ENCODE data around the gene KRT27.

DNA sequence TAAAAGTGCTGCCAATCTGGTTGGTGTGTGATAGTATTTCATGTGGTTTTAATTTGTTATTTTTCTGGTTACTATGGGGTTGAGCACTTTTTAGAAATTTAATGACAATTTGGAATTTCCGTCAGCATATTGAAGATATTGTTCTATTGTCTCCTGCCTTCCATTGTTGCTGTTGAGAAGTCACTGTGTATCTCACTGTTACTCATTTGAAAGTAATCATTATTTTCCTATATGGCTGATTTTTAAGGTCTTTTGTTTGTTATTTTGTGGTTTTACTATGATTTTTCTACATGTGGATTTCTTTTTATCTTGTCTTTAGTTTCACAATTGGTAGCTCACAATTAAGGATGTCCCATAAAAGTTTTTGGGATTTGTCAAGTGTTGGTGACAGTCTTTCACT, 18.6 kb downstream of the KRT27 start:
- TF ChIP-seq, protein P1, sequence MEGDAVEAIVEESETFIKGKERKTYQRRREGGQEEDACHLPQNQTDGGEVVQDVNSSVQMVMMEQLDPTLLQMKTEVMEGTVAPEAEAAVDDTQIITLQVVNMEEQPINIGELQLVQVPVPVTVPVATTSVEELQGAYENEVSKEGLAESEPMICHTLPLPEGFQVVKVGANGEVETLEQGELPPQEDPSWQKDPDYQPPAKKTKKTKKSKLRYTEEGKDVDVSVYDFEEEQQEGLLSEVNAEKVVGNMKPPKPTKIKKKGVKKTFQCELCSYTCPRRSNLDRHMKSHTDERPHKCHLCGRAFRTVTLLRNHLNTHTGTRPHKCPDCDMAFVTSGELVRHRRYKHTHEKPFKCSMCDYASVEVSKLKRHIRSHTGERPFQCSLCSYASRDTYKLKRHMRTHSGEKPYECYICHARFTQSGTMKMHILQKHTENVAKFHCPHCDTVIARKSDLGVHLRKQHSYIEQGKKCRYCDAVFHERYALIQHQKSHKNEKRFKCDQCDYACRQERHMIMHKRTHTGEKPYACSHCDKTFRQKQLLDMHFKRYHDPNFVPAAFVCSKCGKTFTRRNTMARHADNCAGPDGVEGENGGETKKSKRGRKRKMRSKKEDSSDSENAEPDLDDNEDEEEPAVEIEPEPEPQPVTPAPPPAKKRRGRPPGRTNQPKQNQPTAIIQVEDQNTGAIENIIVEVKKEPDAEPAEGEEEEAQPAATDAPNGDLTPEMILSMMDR (IDR thresholded peaks at IDR 0.05): no peak
- TF ChIP-seq POLR2A (IDR thresholded peaks at IDR 0.05): no peak

Data from right lobe of liver (tissue), 4 donors.